IMR-90 (cell line): ENCODE results near the gene RNASE12. TPM values are rescaled to one million over a fixed set of nuclear protein-coding genes. Genes with fewer than 3 reads are reported as not detected.

Source experiments
- ATAC-seq: fragments of 200-7000 bp; cut with Tn5 transposase; 2 replicates; pipeline ENCODE4 v1.9.1; 2020; ENCODE audit warnings: low read depth, mild to moderate bottlenecking, moderate library complexity
- BruUV-seq: library from RNA; stranded (reverse); fragments of 400-500 nt; replicated peaks from 2 replicates; lab custom pipeline; 2021; lab: Mats Ljungman, UMichigan
- CTCF ChIA-PET: fragments of 300-600 bp; formaldehyde crosslinking; extraction: SDS; loops from one replicate; lab custom pipeline; 2021; ENCODE audit warnings: antibody characterized with exemption; lab: Yijun Ruan, JAX
- POLR2A ChIA-PET: fragments of 300-600 bp; sonication (Branson Sonifier 250); formaldehyde crosslinking; loops from one replicate; lab custom pipeline; 2022; ENCODE audit warnings: antibody characterized with exemption; ENCODE audit not compliant: unreplicated experiment; lab: Charles Lee
- DNase-seq: peaks from one replicate; pipeline ENCODE4 v3.0.0; 2013
- H2AFZ ChIP-seq: replicated peaks from 2 replicates; pipeline ENCODE3; 2013; ENCODE audit warnings: low read length, mild to moderate bottlenecking; ENCODE audit not compliant: poor library complexity
- H2AK5ac ChIP-seq: 2 replicates; pipeline ENCODE4 v1.6.1; 2013; ENCODE audit warnings: low read depth, low read length, inconsistent platforms
- H2AK9ac ChIP-seq: replicated peaks from 2 replicates; pipeline ENCODE3; 2013; ENCODE audit warnings: mild to moderate bottlenecking, low read depth, low read length, moderate library complexity; ENCODE audit not compliant: poor library complexity
- H2BK120ac ChIP-seq: 2 replicates; pipeline ENCODE4 v1.6.1; 2013; ENCODE audit warnings: low read depth, low read length, inconsistent platforms
- H2BK15ac ChIP-seq: 3 replicates; pipeline ENCODE4 v1.6.1; 2013; ENCODE audit warnings: low read depth, low read length, inconsistent platforms
- H2BK20ac ChIP-seq: 2 replicates; pipeline ENCODE4 v1.6.1; 2013; ENCODE audit warnings: low read depth, mild to moderate bottlenecking, inconsistent platforms, low read length, moderate library complexity
- H2BK5ac ChIP-seq: 2 replicates; pipeline ENCODE4 v1.6.1; 2013; ENCODE audit warnings: mild to moderate bottlenecking, low read depth, low read length, inconsistent platforms; ENCODE audit not compliant: poor library complexity, severe bottlenecking
- H3K14ac ChIP-seq: replicated peaks from 2 replicates; pipeline ENCODE4 v1.6.1; 2013; ENCODE audit warnings: low read depth, low read length, inconsistent platforms
- H3K18ac ChIP-seq: 2 replicates; pipeline ENCODE4 v1.6.1; 2013; ENCODE audit warnings: low read depth, low read length, control low read depth
- H3K23ac ChIP-seq: 2 replicates; pipeline ENCODE4 v1.6.1; 2013; ENCODE audit warnings: low read depth, low read length, inconsistent platforms
- H3K27ac ChIP-seq: 2 replicates; pipeline ENCODE4 v1.5.1; 2013; ENCODE audit warnings: mild to moderate bottlenecking, control low read depth, low read length; ENCODE audit not compliant: insufficient read depth
- H3K27me3 ChIP-seq: 2 replicates; pipeline ENCODE4 v1.6.1; 2013; ENCODE audit warnings: low read length; ENCODE audit not compliant: control insufficient read depth, insufficient read depth
- H3K36me3 ChIP-seq: 2 replicates; pipeline ENCODE4 v1.6.1; 2013; ENCODE audit warnings: low read length, mixed read lengths; ENCODE audit not compliant: control insufficient read depth, insufficient read depth
- H3K4ac ChIP-seq: 2 replicates; pipeline ENCODE4 v1.6.1; 2013; ENCODE audit warnings: low read depth, low read length, inconsistent platforms
- H3K4me1 ChIP-seq: 2 replicates; pipeline ENCODE4 v1.6.1; 2013; ENCODE audit warnings: low read length, mixed read lengths; ENCODE audit not compliant: control insufficient read depth, insufficient read depth
- H3K4me2 ChIP-seq: 2 replicates; pipeline ENCODE4 v1.6.1; 2013; ENCODE audit warnings: low read depth, mild to moderate bottlenecking, control low read depth, low read length, moderate library complexity
- H3K4me3 ChIP-seq: 2 replicates; pipeline ENCODE4 v1.5.1; 2013; ENCODE audit warnings: low read depth, mild to moderate bottlenecking, control low read depth, low read length, moderate library complexity; ENCODE audit not compliant: insufficient read depth
- H3K56ac ChIP-seq: 2 replicates; pipeline ENCODE4 v1.6.1; 2013; ENCODE audit warnings: low read length, inconsistent platforms; ENCODE audit not compliant: insufficient read depth; ENCODE audit errors: extremely low read depth
- H3K79me1 ChIP-seq, 2 experiments: 2 replicates each; pipeline ENCODE4 v1.6.1; 2013; ENCODE audit warnings: low read length in 2 of 2, inconsistent platforms in 1 of 2, low read depth in 1 of 2
- H3K9ac ChIP-seq: 2 replicates; pipeline ENCODE4 v1.6.1; 2013; ENCODE audit warnings: low read depth, low read length, control low read depth
- H3K9me1 ChIP-seq: 2 replicates; pipeline ENCODE4 v1.6.1; 2013; ENCODE audit warnings: low read length, inconsistent platforms; ENCODE audit not compliant: insufficient read depth
- H3K9me3 ChIP-seq: 2 replicates; pipeline ENCODE4 v1.6.1; 2013; ENCODE audit warnings: low read length; ENCODE audit not compliant: control insufficient read depth, insufficient read depth
- H4K20me1 ChIP-seq: 2 replicates; pipeline ENCODE4 v1.6.1; 2013; ENCODE audit warnings: low read length, inconsistent platforms; ENCODE audit not compliant: insufficient read depth
- H4K5ac ChIP-seq: 2 replicates; pipeline ENCODE4 v1.6.1; 2013; ENCODE audit warnings: mild to moderate bottlenecking, low read depth, low read length, control low read depth
- H4K8ac ChIP-seq, 2 experiments: 2 replicates each; pipeline ENCODE4 v1.6.1; 2013; ENCODE audit warnings: low read depth in 2 of 2, low read length in 2 of 2, control low read depth in 1 of 2, inconsistent platforms in 1 of 2
- H4K91ac ChIP-seq: 2 replicates; pipeline ENCODE4 v1.6.1; 2013; ENCODE audit warnings: low read depth, low read length, inconsistent platforms; ENCODE audit not compliant: insufficient read depth
- CEBPB ChIP-seq: IDR thresholded peaks from 2 replicates; pipeline ENCODE4 v1.6.1; 2012; ENCODE audit warnings: low read depth, low read length, improper control_type of control experiment
- CHD1 ChIP-seq: IDR thresholded peaks from 2 replicates; pipeline ENCODE4 v1.6.1; 2012; ENCODE audit warnings: low read depth, low read length, improper control_type of control experiment
- CTCF ChIP-seq: conservative IDR thresholded peaks from 2 replicates; pipeline ENCODE4 v1.5.1; 2012; ENCODE audit warnings: mild to moderate bottlenecking, low read depth, low read length, improper control_type of control experiment
- ELK1 ChIP-seq: fragments of 150-350 bp; IDR thresholded peaks from 2 replicates; pipeline ENCODE4 v1.6.1; 2016; ENCODE audit warnings: low read depth, mild to moderate bottlenecking, low read length, moderate library complexity, borderline replicate concordance
- FOS ChIP-seq: fragments of 150-350 bp; IDR thresholded peaks from 2 replicates; pipeline ENCODE4 v1.6.1; 2016; ENCODE audit warnings: low read depth, low read length
- MAFK ChIP-seq: IDR thresholded peaks from 2 replicates; pipeline ENCODE4 v1.6.1; 2012; ENCODE audit warnings: low read depth, low read length, improper control_type of control experiment
- MXI1 ChIP-seq: IDR thresholded peaks from 2 replicates; pipeline ENCODE4 v1.6.1; 2012; ENCODE audit warnings: low read depth, mild to moderate bottlenecking, low read length, moderate library complexity, borderline replicate concordance
- POLR2A ChIP-seq: IDR thresholded peaks from 2 replicates; pipeline ENCODE4 v1.6.1; 2012; ENCODE audit warnings: mild to moderate bottlenecking, low read depth, low read length
- RAD21 ChIP-seq: IDR thresholded peaks from 2 replicates; pipeline ENCODE4 v1.6.1; 2012; ENCODE audit warnings: low read length, improper control_type of control experiment
- RCOR1 ChIP-seq: IDR thresholded peaks from 2 replicates; pipeline ENCODE4 v1.6.1; 2012; ENCODE audit warnings: mild to moderate bottlenecking, low read length, improper control_type of control experiment; ENCODE audit not compliant: insufficient replicate concordance
- SMC3 ChIP-seq: fragments of 150-350 bp; IDR thresholded peaks from 2 replicates; pipeline ENCODE4 v1.6.1; 2016; ENCODE audit warnings: low read depth, mild to moderate bottlenecking, antibody characterized with exemption, low read length, moderate library complexity
- USF2 ChIP-seq: fragments of 150-350 bp; IDR thresholded peaks from 2 replicates; pipeline ENCODE4 v1.6.1; 2017; ENCODE audit warnings: mild to moderate bottlenecking, antibody characterized with exemption, low read length, low read depth
- WGBS, 2 experiments: methylation state at CpG; one replicate each; pipeline versions ENCODE4 v1.1.5 to v1.1.7; 2013; ENCODE audit warnings: missing lambda C conversion rate in 2 of 2; ENCODE audit not compliant: insufficient read length in 1 of 2; ENCODE audit errors: extremely low coverage in 2 of 2; 5-methylcytosine and 5-hydroxymethylcytosine counted together
- dilution Hi-C: fragments of 300-500 bp; cut with HindIII; formaldehyde crosslinking; loops from one replicate; pipeline ENCODE4 v1.14.3; 2018; ENCODE audit warnings: low sequenced_read_pairs; ENCODE audit not compliant: unreplicated experiment
- in situ Hi-C: fragments of 300-500 bp; cut with MboI; formaldehyde crosslinking; loops from 3 replicates; pipeline ENCODE4 v1.14.3; 2019; ENCODE audit warnings: low sequenced_read_pairs, inconsistent platforms, mixed read lengths
- intact Hi-C: fragments of 100-400 bp; cut with micrococcal nuclease; formaldehyde crosslinking; loops from 2 replicates; pipeline ENCODE4 v1.10.0; 2022
- polyA plus RNA-seq, 3 experiments: library from polyadenylated mRNA; depleted of rRNA; stranded (reverse); fragments of >200 nt; gene quantifications; 2 replicates each; pipeline ENCODE4 v1.2.3, GENCODE V29; 2012; ENCODE audit warnings: low replicate concordance in 1 of 3
- total RNA-seq: library from RNA; depleted of rRNA; stranded (reverse); fragments of >200 nt; gene quantifications from 2 replicates; pipeline ENCODE4 v1.2.3, GENCODE V29; 2012

Gene RNASE12
- total and polyA plus RNA-seq, 2 of the 4 experiments (the other 2 are of a cell fraction): not detected

- TF ChIP-seq CTCF: no peak
Measured at GRCh38 chr14:20591235-20591634, at the start of gene RNASE12 (continued).

- Histone ChIP-seq H3K18ac (no peak overlapping the region), H3K36me3 (no peaks in the 10 kb centered on the region), H3K4me2 (peak overlapping the region; percentile 71), H3K27ac (no peak overlapping the region), H4K20me1 (peaks cover 4% of the 10 kb centered on the region; the same call in 1 of the 2 replicates), H4K8ac (no peak overlapping the region), H2BK120ac (no peak overlapping the region), H3K27me3 (peaks cover 4% of the 10 kb centered on the region), H3K23ac (no peak overlapping the region), H2AK5ac (no peak overlapping the region), H3K79me1 (no peaks in the 10 kb centered on the region), H2AK9ac (peak overlapping the region; percentile 74), H2BK20ac (no peak overlapping the region), H3K4me1 (no peaks in the 10 kb centered on the region), H3K9me3 (no peaks in the 10 kb centered on the region), H4K5ac (no peak overlapping the region), H4K91ac (no peak overlapping the region), H2AFZ (peak overlapping the region; percentile 16), H3K4me3 (peak overlapping the region; percentile 33; the same call in 1 of the 2 replicates), H3K56ac (no peak overlapping the region), H2BK5ac (no peak overlapping the region), H3K9me1 (no peaks in the 10 kb centered on the region), H3K9ac (no peak overlapping the region), H2BK15ac (no peak overlapping the region), H3K14ac (no peak overlapping the region), H3K4ac (no peak overlapping the region)
- peak; percentile 82 for ATAC-seq
- ChIA-PET CTCF (no interaction called here), POLR2A (no interaction called here)
- intact Hi-C loops (loop anchor here (1.0 to 5.0 kb wide), 2 partner anchors 48 to 339 kb away; no protein-coding TSS in a partner anchor), in situ Hi-C loops (loop anchor here (5.0 kb wide), 1 partner anchor 49 kb away; the partner anchor contains the start of gene RNASE4), dilution Hi-C loops (no loop called here)
- BruUV-seq: no TSS peak
- peak; percentile 85 for DNase-seq
- WGBS, 2 experiments: 12% methylated on average over 19 of the region's 45 CpGs; no CpG with 5 or more reads in 1 of the 2 experiments
- no peak for TF ChIP-seq USF2
- TF ChIP-seq SMC3: no peak
- TF ChIP-seq FOS: peak; percentile 78; the same call in 1 of the 2 replicates
- TF ChIP-seq MXI1: no peak
- TF ChIP-seq POLR2A: no peak
- peak; percentile 61 for TF ChIP-seq CEBPB
- no peak for TF ChIP-seq RAD21
- no peak for TF ChIP-seq RCOR1
- no peak for TF ChIP-seq ELK1
- TF ChIP-seq CHD1: no peak
- TF ChIP-seq MAFK: no peak
Measured at GRCh38 chr14:20632831-20633691, 41.9 kb upstream of the RNASE12 start.
